ACHN (cell line): ENCODE data around the gene PDZK1.

Experiments
- DNase-seq: peaks from one replicate; pipeline ENCODE4 v3.0.0-alpha.2; 2015
- in situ Hi-C: cut with HindIII; loops from 2 replicates; pipeline ENCODE4 v1.10.0; 2017; ENCODE audit warnings: low sequenced_read_pairs, low pct_ligation_motif_present, low pct_unique_long_range_greater_than_20kb

PDZK1 gene

GRCh38 chr1:145716641-145717345, 9.6 kb upstream of the PDZK1 start:
- in situ Hi-C loops: no loop called here
- DNase-seq: no peak

- in situ Hi-C loops: no loop called here
Observed at GRCh38 chr1:145714524-145715111, 7.5 kb upstream of the PDZK1 start.

GRCh38 chr1:145711213-145711651, 4.1 kb upstream of the PDZK1 start:
- in situ Hi-C loops: no loop called here
- peak; percentile 90 for DNase-seq

More at GRCh38 chr1:145714524-145715111, 7.5 kb upstream of the PDZK1 start:
- DNase-seq: no peak

- in situ Hi-C loops: no loop called here
Observed at GRCh38 chr1:145710291-145711027, 3.3 kb upstream of the PDZK1 start.

GRCh38 chr1:145708063-145708462, 895 bp upstream of the PDZK1 start:
- peak; percentile 56 for DNase-seq
- in situ Hi-C loops: no loop called here

More at GRCh38 chr1:145710291-145711027, 3.3 kb upstream of the PDZK1 start:
- no peak for DNase-seq

- in situ Hi-C loops: no loop called here
- peak; percentile 33 for DNase-seq
Observed at GRCh38 chr1:145706086-145706664, 993 bp downstream of the PDZK1 start.

- no peak for DNase-seq
- in situ Hi-C loops: no loop called here
Observed at GRCh38 chr1:145705622-145706021, 1.5 kb downstream of the PDZK1 start.

- in situ Hi-C loops: no loop called here
- peak; percentile 29 for DNase-seq
Observed at GRCh38 chr1:145702826-145703225, 4.3 kb downstream of the PDZK1 start.

GRCh38 chr1:145702052-145702451, 5.1 kb downstream of the PDZK1 start:
- no peak for DNase-seq
- in situ Hi-C loops: no loop called here

GRCh38 chr1:145701306-145701862, 5.8 kb downstream of the PDZK1 start:
- in situ Hi-C loops: no loop called here
- no peak for DNase-seq

- DNase-seq: peak; percentile 46
- in situ Hi-C loops: no loop called here
Observed at GRCh38 chr1:145696630-145696960, 10.6 kb downstream of the PDZK1 start.

GRCh38 chr1:145695821-145696629, 11.1 kb downstream of the PDZK1 start:
- in situ Hi-C loops: no loop called here
- DNase-seq: no peak

GRCh38 chr1:145692785-145693443, 14.3 kb downstream of the PDZK1 start:
- in situ Hi-C loops: no loop called here
- peak; percentile 70 for DNase-seq

- DNase-seq: peak; percentile 20
- in situ Hi-C loops: no loop called here
Observed at GRCh38 chr1:145690587-145691558, 16.3 kb downstream of the PDZK1 start.

- in situ Hi-C loops: no loop called here
- DNase-seq: no peak
Observed at GRCh38 chr1:145689922-145690321, 17.2 kb downstream of the PDZK1 start.

- no peak for DNase-seq
- in situ Hi-C loops: no loop called here
Observed at GRCh38 chr1:145688924-145689323, 18.2 kb downstream of the PDZK1 start.

- in situ Hi-C loops: no loop called here
- no peak for DNase-seq
Observed at GRCh38 chr1:145688328-145688727, 18.8 kb downstream of the PDZK1 start.
